HCT116 (cell line): ENCODE results near the gene LRRFIP1. TPM values are rescaled to one million over a fixed set of nuclear protein-coding genes. Genes with fewer than 3 reads are reported as not detected.
A peak's percentile ranks its signal among the peaks of the same experiment; 100 is the strongest.

Source experiments
- ATAC-seq: fragments of 200-7000 bp; cut with Tn5 transposase; 2 replicates; pipeline ENCODE4 v1.9.1; 2020; ENCODE audit warnings: mild to moderate bottlenecking, moderate library complexity
- BruUV-seq: library from RNA; stranded (reverse); fragments of 400-500 nt; replicated peaks from 2 replicates; lab custom pipeline; 2021; lab: Mats Ljungman, UMichigan
- CTCF ChIA-PET: fragments of 300-600 bp; sonication (Branson Sonifier 250); formaldehyde crosslinking; loops from one replicate; lab custom pipeline; 2021; ENCODE audit warnings: antibody characterized with exemption; lab: Charles Lee
- POLR2A ChIA-PET: fragments of 300-600, 350-600 bp; sonication (Branson Sonifier 250); formaldehyde crosslinking; loops from one replicate; lab custom pipeline; 2021; ENCODE audit warnings: antibody characterized with exemption; lab: Charles Lee
- RAD21 ChIA-PET, 2 experiments: fragments of 300-600 bp; sonication (Branson Sonifier 250); formaldehyde crosslinking; loops; one replicate each; lab custom pipeline; 2023; ENCODE audit warnings: low total read pairs in 2 of 2; ENCODE audit not compliant: uncharacterized antibody in 2 of 2, unreplicated experiment in 2 of 2, low non-redundant PET in 1 of 2; lab: Charles Lee
- DNase-seq: peaks from one replicate; pipeline ENCODE4 v3.0.0-alpha.2; 2010; ENCODE audit warnings: low read depth, low spot score
- H2AFZ ChIP-seq: fragments of 200-600 bp; shearing (Covaris generic), sonication (generic); 2 replicates; pipeline ENCODE4 v1.6.1; 2017; ENCODE audit warnings: low read depth, mixed run types, mixed read lengths, antibody characterized with exemption, low read length; ENCODE audit not compliant: poor library complexity, severe bottlenecking
- H3K27ac ChIP-seq: 2 replicates; pipeline ENCODE4 v1.5.1; 2012; ENCODE audit warnings: low read depth, low read length
- H3K27me3 ChIP-seq: fragments of 200-600 bp; sonication (generic); 2 replicates; pipeline ENCODE4 v1.6.1; 2016; ENCODE audit warnings: mixed run types, low read length, mixed read lengths; ENCODE audit not compliant: insufficient read depth
- H3K36me3 ChIP-seq, 2 experiments: fragments of 200-500 bp in 1 of 2; fragments of 200-600 bp in 1 of 2; sonication (Bioruptor generic) in 1 of 2; sonication (generic) in 1 of 2; 2 replicates each; pipeline versions ENCODE4 v1.5.1 to v1.6.1; 2014 to 2016; ENCODE audit warnings: low read length in 2 of 2, inconsistent platforms in 1 of 2, mixed read lengths in 1 of 2, mixed run types in 1 of 2; ENCODE audit not compliant: insufficient read depth in 2 of 2, control insufficient read depth in 1 of 2
- H3K4me1 ChIP-seq, 2 experiments: fragments of 200-600 bp in 1 of 2; sonication (generic) in 1 of 2; 2 replicates each; pipeline versions ENCODE4 v1.5.1 to v1.6.1; 2012 to 2017; ENCODE audit warnings: low read length in 2 of 2, inconsistent platforms in 1 of 2, mild to moderate bottlenecking in 1 of 2, mixed read lengths in 1 of 2, mixed run types in 1 of 2, moderate library complexity in 1 of 2; ENCODE audit not compliant: insufficient read depth in 2 of 2, control insufficient read depth in 1 of 2
- H3K4me2 ChIP-seq: fragments of 200-600 bp; sonication (generic); 2 replicates; pipeline ENCODE4 v1.6.1; 2017; ENCODE audit warnings: mixed run types, low read length, mixed read lengths
- H3K4me3 ChIP-seq, 2 experiments: fragments of 200-600 bp in 1 of 2; sonication (generic) in 1 of 2; replicated peaks in 1 of 2; 2 replicates each; pipeline ENCODE4 v1.5.1; 2011 to 2016; ENCODE audit warnings: low read length in 2 of 2, control low read depth in 1 of 2, low read depth in 1 of 2, mild to moderate bottlenecking in 1 of 2, mixed read lengths in 1 of 2, mixed run types in 1 of 2
- H3K79me2 ChIP-seq: fragments of 200-600 bp; sonication (generic); 2 replicates; pipeline ENCODE4 v1.6.1; 2017; ENCODE audit warnings: mild to moderate bottlenecking, mixed run types, low read length, moderate library complexity, mixed read lengths; ENCODE audit not compliant: insufficient read depth
- H3K9ac ChIP-seq: fragments of 200-600 bp; sonication (generic); 2 replicates; pipeline ENCODE4 v1.6.1; 2016; ENCODE audit warnings: low read length, mixed read lengths
- H3K9me2 ChIP-seq: fragments of 200-600 bp; sonication (generic), shearing (Covaris generic); 2 replicates; pipeline ENCODE4 v1.6.1; 2017; ENCODE audit warnings: mixed run types, mild to moderate bottlenecking, moderate library complexity; ENCODE audit not compliant: insufficient read depth
- H3K9me3 ChIP-seq, 2 experiments: fragments of 200-500 bp in 1 of 2; fragments of 200-600 bp in 1 of 2; sonication (Bioruptor generic) in 1 of 2; sonication (generic) in 1 of 2; 2 replicates each; pipeline ENCODE4 v1.6.1; 2014 to 2017; ENCODE audit warnings: low read length in 2 of 2, mixed read lengths in 2 of 2, inconsistent platforms in 1 of 2, low read depth in 1 of 2, mild to moderate bottlenecking in 1 of 2, mixed run types in 1 of 2, moderate library complexity in 1 of 2; ENCODE audit not compliant: control insufficient read depth in 1 of 2, insufficient read depth in 1 of 2
- H4K20me1 ChIP-seq: fragments of 200-600 bp; sonication (generic), shearing (Covaris generic); 2 replicates; pipeline ENCODE4 v1.6.1; 2017; ENCODE audit warnings: mixed run types, mild to moderate bottlenecking, moderate library complexity; ENCODE audit not compliant: insufficient read depth
- CBX3 ChIP-seq: IDR thresholded peaks from 2 replicates; pipeline ENCODE4 v1.6.1; 2012; ENCODE audit warnings: low read depth
- EZH2 ChIP-seq: fragments of 200-600 bp; sonication (generic); IDR thresholded peaks from 2 replicates; pipeline ENCODE4 v1.6.1; 2017; ENCODE audit warnings: antibody characterized with exemption, mixed run types
- FOSL1 ChIP-seq: IDR thresholded peaks from 2 replicates; pipeline ENCODE4 v1.6.1; 2012; ENCODE audit warnings: low read depth
- JUND ChIP-seq: IDR thresholded peaks from 2 replicates; pipeline ENCODE4 v1.6.1; 2012
- SIN3A ChIP-seq: IDR thresholded peaks from 2 replicates; pipeline ENCODE4 v1.6.1; 2012; ENCODE audit warnings: low read depth
- SP1 ChIP-seq: IDR thresholded peaks from 2 replicates; pipeline ENCODE4 v1.6.1; 2012; ENCODE audit warnings: low read depth
- SRF ChIP-seq: IDR thresholded peaks from 2 replicates; pipeline ENCODE4 v1.6.1; 2012; ENCODE audit warnings: low read depth
- intact Hi-C: fragments of 100-400 bp; cut with micrococcal nuclease; formaldehyde crosslinking; loops from 2 replicates; pipeline ENCODE4 v1.10.0; 2022
- total RNA-seq: library from RNA; stranded (reverse); gene quantifications from one replicate; pipeline ENCODE4 v1.2.1, GENCODE V29; 2021; ENCODE audit not compliant: unreplicated experiment
- TF ChIP-seq, protein P1 (sequence below), 3 experiments: fragments of 200-600 bp in 1 of 3; sonication (generic) in 1 of 3; IDR thresholded peaks in 2 of 3; conservative IDR thresholded peaks in 1 of 3; 2 replicates each; pipeline ENCODE4 v1.5.1; 2012 to 2017; ENCODE audit warnings: low read depth in 2 of 3, low read length in 2 of 3, antibody characterized with exemption in 1 of 3, borderline replicate concordance in 1 of 3, control low read depth in 1 of 3, mild to moderate bottlenecking in 1 of 3, mixed read lengths in 1 of 3, mixed run types in 1 of 3, moderate library complexity in 1 of 3; ENCODE audit not compliant: insufficient read depth in 1 of 3
- TF ChIP-seq, protein P2 (sequence below): IDR thresholded peaks from 2 replicates; pipeline ENCODE4 v1.6.1; 2012

LRRFIP1 gene
- total RNA-seq, 1 experiment from 2014 or later: 76.9 TPM

DNA sequence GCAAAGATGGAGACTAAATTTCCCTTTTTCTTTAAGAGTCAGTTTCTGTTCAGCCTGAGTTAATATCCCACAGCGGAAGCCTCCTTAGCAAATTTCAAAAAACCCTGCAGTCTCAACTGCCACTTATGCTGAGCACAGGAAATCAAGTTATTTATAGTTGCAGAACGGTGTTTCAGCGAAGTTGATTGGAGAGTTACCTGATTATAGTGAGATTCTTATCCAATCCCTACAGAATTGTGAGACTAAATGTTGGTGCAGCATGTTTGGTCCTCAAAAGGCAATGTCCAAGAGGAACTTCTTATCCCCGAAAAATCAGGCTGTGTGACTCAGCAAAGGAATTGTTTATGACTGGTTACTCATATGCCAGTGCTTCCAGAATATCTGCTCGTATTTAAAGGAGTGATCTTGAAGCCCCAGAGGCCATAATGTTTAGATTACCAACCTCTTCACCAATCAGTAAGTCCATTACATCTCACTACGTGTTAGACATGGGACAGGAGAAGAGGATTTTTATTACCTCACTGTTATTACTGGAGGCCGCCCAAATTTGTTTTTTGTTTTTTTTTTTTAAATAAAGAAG is 67.9 kb downstream of the LRRFIP1 start:
- intact Hi-C loops: no loop called here
- TSS peak; percentile 64 for BruUV-seq
- DNase-seq (peak; percentile 71), ATAC-seq (peak; percentile 6; the same call in 1 of the 2 replicates)
- Histone ChIP-seq H3K9me2 (no peaks in the 10 kb centered on the region), H3K4me1 (peaks cover 46 to 65% of the 10 kb centered on the region in 2 experiments), H2AFZ (no peak overlapping the region), H3K79me2 (peaks cover 80% of the 10 kb centered on the region), H3K36me3 (no peaks in the 10 kb centered on the region), H3K27ac (peak overlapping the region; percentile 89), H4K20me1 (no peaks in the 10 kb centered on the region), H3K9me3 (no peaks in the 10 kb centered on the region), H3K4me2 (peak overlapping the region; percentile 92), H3K9ac (peak overlapping the region; percentile 86), H3K27me3 (no peaks in the 10 kb centered on the region), H3K4me3 (peak overlapping the region; percentile 2 to 86; a peak in 3 of 4 replicates)
- CTCF ChIA-PET: interaction anchor here (1.4 kb wide), 1 partner anchor 22 kb away, joined by 4 read pairs; no protein-coding TSS in a partner anchor
- POLR2A ChIA-PET: no interaction called here
- RAD21 ChIA-PET: no interaction called here
- no peak for TF ChIP-seq EZH2
- peak; percentile 33; the same call in 1 of the 2 replicates for TF ChIP-seq CBX3
- TF ChIP-seq SRF: peak; percentile 20; the same call in 1 of the 2 replicates
- TF ChIP-seq, protein P1, sequence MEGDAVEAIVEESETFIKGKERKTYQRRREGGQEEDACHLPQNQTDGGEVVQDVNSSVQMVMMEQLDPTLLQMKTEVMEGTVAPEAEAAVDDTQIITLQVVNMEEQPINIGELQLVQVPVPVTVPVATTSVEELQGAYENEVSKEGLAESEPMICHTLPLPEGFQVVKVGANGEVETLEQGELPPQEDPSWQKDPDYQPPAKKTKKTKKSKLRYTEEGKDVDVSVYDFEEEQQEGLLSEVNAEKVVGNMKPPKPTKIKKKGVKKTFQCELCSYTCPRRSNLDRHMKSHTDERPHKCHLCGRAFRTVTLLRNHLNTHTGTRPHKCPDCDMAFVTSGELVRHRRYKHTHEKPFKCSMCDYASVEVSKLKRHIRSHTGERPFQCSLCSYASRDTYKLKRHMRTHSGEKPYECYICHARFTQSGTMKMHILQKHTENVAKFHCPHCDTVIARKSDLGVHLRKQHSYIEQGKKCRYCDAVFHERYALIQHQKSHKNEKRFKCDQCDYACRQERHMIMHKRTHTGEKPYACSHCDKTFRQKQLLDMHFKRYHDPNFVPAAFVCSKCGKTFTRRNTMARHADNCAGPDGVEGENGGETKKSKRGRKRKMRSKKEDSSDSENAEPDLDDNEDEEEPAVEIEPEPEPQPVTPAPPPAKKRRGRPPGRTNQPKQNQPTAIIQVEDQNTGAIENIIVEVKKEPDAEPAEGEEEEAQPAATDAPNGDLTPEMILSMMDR (IDR thresholded peaks at IDR 0.05 in 2 of 3, conservative IDR thresholded peaks at IDR 0.05 in 1 of 3; ENCODE audit: borderline replicate concordance in 1 of 3, insufficient read depth in 1 of 3, low read depth in 2 of 3, low read length in 2 of 3): no peak
- TF ChIP-seq JUND: peak; percentile 58
- TF ChIP-seq, protein P2, sequence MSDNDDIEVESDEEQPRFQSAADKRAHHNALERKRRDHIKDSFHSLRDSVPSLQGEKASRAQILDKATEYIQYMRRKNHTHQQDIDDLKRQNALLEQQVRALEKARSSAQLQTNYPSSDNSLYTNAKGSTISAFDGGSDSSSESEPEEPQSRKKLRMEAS: peak; percentile 63
- peak; percentile 49; the same call in 1 of the 2 replicates for TF ChIP-seq SP1
- TF ChIP-seq FOSL1: peak; percentile 63
- 0 out of 2 replicates have a peak, but pooled peaks have one; percentile 26 for TF ChIP-seq SIN3A
